ENCODE results near the gene ARHGAP36. TPM values are rescaled to one million over a fixed set of nuclear protein-coding genes. Genes with fewer than 3 reads are reported as not detected.

ARHGAP36 gene
- not detected in 2 replicates for total RNA-seq (2022)
- Bru-seq, nascent RNA: not detected
- BruChase-seq, experiment 1, labeled RNA remaining after a 6-hour chase: not detected
- BruChase-seq, experiment 2, labeled RNA remaining after a 2-hour chase: not detected
- long read RNA-seq: 0 reads

- Mint-ChIP-seq H3K36me3 (ENCODE audit: insufficient read depth, unreplicated experiment) (no peaks in the 10 kb centered on the region), H3K27ac (ENCODE audit: low read depth, unreplicated experiment) (no peak within 1 kb of the TSS), H3K9me3 (ENCODE audit: unreplicated experiment) (no peaks in the 10 kb centered on the region), H3K27me3 (ENCODE audit: insufficient read depth, unreplicated experiment) (peaks cover 18% of the 10 kb centered on the region), H3K4me3 (ENCODE audit: unreplicated experiment) (no peak within 1 kb of the TSS), H3K4me1 (ENCODE audit: insufficient read depth, unreplicated experiment) (no peaks in the 10 kb centered on the region)
- CTCF ChIA-PET: no interaction called here
- DNase-seq (ENCODE audit: unreplicated experiment): no peak
- TF ChIP-seq CTCF (IDR thresholded peaks at IDR 0.05; ENCODE audit: unreplicated experiment): no peak
- POLR2A ChIA-PET: no interaction called here
- BruUV-seq (replicated peaks): no TSS peak
- intact Hi-C loops (cut with micrococcal nuclease): no loop called here
Observed at GRCh38 chrX:131058136-131058868, at the start of gene ARHGAP36. Gene ARHGAP36, plus strand, starts transcription at chrX:131058346. Its CDS starts 23,320 bp downstream, at chrX:131081666.

- Mint-ChIP-seq H3K4me3 (ENCODE audit: unreplicated experiment) (no peak overlapping the region), H3K4me1 (ENCODE audit: insufficient read depth, unreplicated experiment) (no peaks in the 10 kb centered on the region), H3K36me3 (ENCODE audit: insufficient read depth, unreplicated experiment) (no peaks in the 10 kb centered on the region), H3K27ac (ENCODE audit: low read depth, unreplicated experiment) (no peak overlapping the region), H3K9me3 (ENCODE audit: unreplicated experiment) (no peaks in the 10 kb centered on the region), H3K27me3 (ENCODE audit: insufficient read depth, unreplicated experiment) (peaks cover 78% of the 10 kb centered on the region)
- intact Hi-C loops (cut with micrococcal nuclease): no loop called here
- ChIA-PET POLR2A (no interaction called here), CTCF (interaction anchor here (1.1 to 1.2 kb wide), 2 partner anchors 13 to 15 kb away, joined by 3 to 4 read pairs; no protein-coding TSS in a partner anchor)
- peak; percentile 4 for DNase-seq (ENCODE audit: unreplicated experiment)
- no peak for TF ChIP-seq CTCF (IDR thresholded peaks at IDR 0.05; ENCODE audit: unreplicated experiment)
- no TSS peak for BruUV-seq (replicated peaks)
Observed at GRCh38 chrX:131010186-131010585, 48.0 kb upstream of the ARHGAP36 start.

GRCh38 chrX:131025336-131025735 lies 32.8 kb upstream of the ARHGAP36 start:
- no peak for TF ChIP-seq CTCF (IDR thresholded peaks at IDR 0.05; ENCODE audit: unreplicated experiment)
- no peaks in the 10 kb centered on the region for H3K4me1 Mint-ChIP-seq (ENCODE audit: insufficient read depth, unreplicated experiment)
- H3K27me3 Mint-ChIP-seq (ENCODE audit: insufficient read depth, unreplicated experiment): peaks cover 84% of the 10 kb centered on the region
- ChIA-PET POLR2A (no interaction called here), CTCF (interaction anchor here (0.7 kb wide), 1 partner anchor 134 kb away, joined by 3 read pairs; no protein-coding TSS in a partner anchor)
- BruUV-seq (replicated peaks): no TSS peak
- intact Hi-C loops (cut with micrococcal nuclease): no loop called here
- DNase-seq (ENCODE audit: unreplicated experiment): no peak
- no peak overlapping the region for H3K27ac Mint-ChIP-seq (ENCODE audit: low read depth, unreplicated experiment)
- peaks cover 8% of the 10 kb centered on the region for H3K9me3 Mint-ChIP-seq (ENCODE audit: unreplicated experiment)
- H3K4me3 Mint-ChIP-seq (ENCODE audit: unreplicated experiment): no peak overlapping the region
- H3K36me3 Mint-ChIP-seq (ENCODE audit: insufficient read depth, unreplicated experiment): no peaks in the 10 kb centered on the region

GRCh38 chrX:131032354-131033230 lies 25.6 kb upstream of the ARHGAP36 start:
- BruUV-seq (replicated peaks): no TSS peak
- Mint-ChIP-seq H3K27me3 (ENCODE audit: insufficient read depth, unreplicated experiment) (peaks cover 81% of the 10 kb centered on the region), H3K4me3 (ENCODE audit: unreplicated experiment) (no peak overlapping the region), H3K27ac (ENCODE audit: low read depth, unreplicated experiment) (no peak overlapping the region), H3K4me1 (ENCODE audit: insufficient read depth, unreplicated experiment) (no peaks in the 10 kb centered on the region), H3K9me3 (ENCODE audit: unreplicated experiment) (no peaks in the 10 kb centered on the region), H3K36me3 (ENCODE audit: insufficient read depth, unreplicated experiment) (no peaks in the 10 kb centered on the region)
- ChIA-PET POLR2A (no interaction called here), CTCF (interaction anchor here (0.6 kb wide), 1 partner anchor 635 kb away, joined by 3 read pairs; no protein-coding TSS in a partner anchor)
- intact Hi-C loops (cut with micrococcal nuclease): no loop called here
- TF ChIP-seq CTCF (IDR thresholded peaks at IDR 0.05; ENCODE audit: unreplicated experiment): no peak
- DNase-seq (ENCODE audit: unreplicated experiment): no peak

Measured in MCF 10A (cell line).